SKM-1 (cell line): ENCODE results near the gene NFATC3.

ENCODE experiments used
- DNase-seq: peaks from one replicate; lab custom pipeline; 2025; ENCODE audit not compliant: unreplicated experiment; lab: John Stamatoyannopoulos, UW

NFATC3 gene

GRCh38 chr16:68179855-68180254 lies 94.7 kb downstream of the NFATC3 start:
- no peak for DNase-seq

GRCh38 chr16:68183046-68183445 lies 97.9 kb downstream of the NFATC3 start:
- DNase-seq, result no peak

- DNase-seq, result no peak
These were observed 101.7 kb downstream of the NFATC3 start for GRCh38 chr16:68186877-68187276.

DNA sequence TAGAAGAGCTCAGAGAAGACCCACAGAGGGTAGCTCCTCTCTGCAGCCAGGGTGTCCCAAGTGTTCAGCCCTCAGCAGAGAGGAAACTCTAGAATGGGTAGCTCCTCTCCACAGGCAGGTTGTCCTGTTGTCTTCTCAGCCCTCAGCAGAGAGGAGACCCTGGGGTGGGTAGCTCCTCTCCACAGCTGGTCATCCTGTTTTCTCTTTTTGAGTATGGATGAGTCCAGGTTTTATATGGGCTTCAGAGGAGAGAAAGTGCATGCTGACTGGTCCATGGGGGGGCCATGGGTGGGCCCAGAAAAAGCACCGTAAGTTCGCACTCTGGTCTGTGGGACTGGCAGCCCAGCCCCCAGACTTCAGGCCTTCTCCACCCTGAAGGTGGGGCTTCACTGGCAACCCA lies 102.3 kb downstream of the NFATC3 start:
- no peak for DNase-seq

DNA sequence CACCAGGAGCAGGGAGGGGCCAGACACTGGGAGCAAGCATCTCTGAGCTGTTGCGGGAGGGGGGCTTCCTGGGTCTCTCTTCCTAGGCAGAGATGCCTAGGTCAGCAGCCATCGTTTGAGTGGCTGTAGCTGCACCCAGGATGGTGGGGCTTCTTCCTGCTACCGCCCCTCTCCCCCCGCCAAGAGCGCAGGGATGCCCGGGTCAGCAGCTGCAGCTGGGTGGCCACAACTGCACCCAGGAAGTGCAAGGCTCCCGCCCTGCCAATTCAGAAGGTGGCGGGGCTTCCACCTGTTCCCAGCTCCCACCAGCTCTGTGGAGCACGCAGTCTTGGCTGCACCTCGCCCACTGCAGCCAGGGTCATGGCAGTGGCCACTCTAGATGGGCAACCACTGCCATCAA lies 103.0 kb downstream of the NFATC3 start:
- DNase-seq, result no peak

GRCh38 chr16:68190081-68190480 lies 104.9 kb downstream of the NFATC3 start:
- DNase-seq, result no peak

DNA sequence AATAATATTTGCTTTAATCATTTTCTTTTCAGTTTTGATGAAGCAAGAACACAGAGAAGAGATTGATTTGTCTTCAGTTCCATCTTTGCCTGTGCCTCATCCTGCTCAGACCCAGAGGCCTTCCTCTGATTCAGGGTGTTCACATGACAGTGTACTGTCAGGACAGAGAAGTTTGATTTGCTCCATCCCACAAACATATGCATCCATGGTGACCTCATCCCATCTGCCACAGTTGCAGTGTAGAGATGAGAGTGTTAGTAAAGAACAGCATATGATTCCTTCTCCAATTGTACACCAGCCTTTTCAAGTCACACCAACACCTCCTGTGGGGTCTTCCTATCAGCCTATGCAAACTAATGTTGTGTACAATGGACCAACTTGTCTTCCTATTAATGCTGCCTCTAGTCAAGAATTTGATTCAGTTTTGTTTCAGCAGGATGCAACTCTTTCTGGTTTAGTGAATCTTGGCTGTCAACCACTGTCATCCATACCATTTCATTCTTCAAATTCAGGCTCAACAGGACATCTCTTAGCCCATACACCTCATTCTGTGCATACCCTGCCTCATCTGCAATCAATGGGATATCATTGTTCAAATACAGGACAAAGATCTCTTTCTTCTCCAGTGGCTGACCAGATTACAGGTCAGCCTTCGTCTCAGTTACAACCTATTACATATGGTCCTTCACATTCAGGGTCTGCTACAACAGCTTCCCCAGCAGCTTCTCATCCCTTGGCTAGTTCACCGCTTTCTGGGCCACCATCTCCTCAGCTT lies 105.8 kb downstream of the NFATC3 start:
- no peak for DNase-seq

GRCh38 chr16:68194251-68194650 lies 109.1 kb downstream of the NFATC3 start:
- no peak for DNase-seq

- DNase-seq, result no peak
These were observed 112.1 kb downstream of the NFATC3 start for GRCh38 chr16:68197250-68197649.

- no peak for DNase-seq
These were observed 115.1 kb downstream of the NFATC3 start for GRCh38 chr16:68200088-68200783.

DNA sequence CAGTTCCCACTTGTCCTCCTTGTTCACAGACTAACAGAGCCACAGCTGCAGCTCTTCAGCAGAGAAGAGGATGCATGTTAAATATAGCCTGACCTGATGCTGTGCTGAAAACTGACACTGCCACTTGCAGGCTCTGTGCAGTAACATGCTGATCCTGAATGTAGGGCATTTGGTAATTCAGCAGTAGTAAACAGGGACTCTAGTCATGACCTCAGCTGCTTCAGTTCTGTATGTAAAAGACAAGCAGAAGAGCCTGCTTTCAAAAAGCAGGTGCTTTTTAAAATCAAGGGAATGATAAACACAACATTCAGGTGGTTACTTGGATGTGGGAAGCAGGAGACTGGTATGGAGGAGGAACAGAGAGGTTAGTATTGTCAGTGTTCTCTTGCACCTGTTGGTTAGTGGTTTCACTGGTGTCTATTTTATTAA lies 116.9 kb downstream of the NFATC3 start:
- DNase-seq, result no peak

DNA sequence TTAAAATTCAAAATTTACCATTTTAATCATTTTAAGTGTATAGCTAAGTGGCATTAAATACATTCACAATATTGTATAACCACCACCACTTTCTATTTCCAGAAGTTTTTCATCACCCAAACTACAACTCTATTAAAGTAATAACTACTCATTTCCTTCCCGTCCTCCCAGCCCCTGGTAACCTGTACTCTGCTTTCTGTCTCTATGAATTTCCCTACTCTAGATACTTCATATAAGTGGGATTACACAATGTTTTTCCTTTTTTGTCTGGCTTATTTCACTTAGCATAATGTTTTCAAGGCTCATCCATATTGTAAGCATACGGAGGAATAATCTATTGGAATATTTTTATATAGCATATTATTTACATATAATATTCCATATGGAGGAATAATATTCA lies 121.1 kb downstream of the NFATC3 start:
- no peak for DNase-seq

GRCh38 chr16:68214726-68215125 lies 129.6 kb downstream of the NFATC3 start:
- DNase-seq, result no peak

DNA sequence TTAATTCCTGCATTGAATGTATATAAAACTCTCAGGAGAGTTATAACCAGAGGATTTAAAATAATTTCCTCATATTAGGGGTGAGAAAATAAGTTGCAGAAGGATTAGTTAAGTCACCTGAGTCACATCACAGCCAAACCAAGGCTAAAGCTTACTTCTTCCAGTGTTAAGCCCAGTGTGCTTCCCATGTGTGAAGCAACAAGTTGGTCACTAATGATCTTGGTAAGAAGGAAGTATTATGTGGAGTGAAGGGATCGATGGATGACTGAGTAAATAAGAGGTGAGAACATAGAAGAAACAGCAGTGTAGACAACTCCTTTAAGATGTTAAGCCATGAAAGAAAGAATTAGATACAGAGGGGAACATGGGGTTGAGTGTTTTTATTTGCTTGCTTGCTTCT lies 130.1 kb downstream of the NFATC3 start:
- no peak for DNase-seq

DNA sequence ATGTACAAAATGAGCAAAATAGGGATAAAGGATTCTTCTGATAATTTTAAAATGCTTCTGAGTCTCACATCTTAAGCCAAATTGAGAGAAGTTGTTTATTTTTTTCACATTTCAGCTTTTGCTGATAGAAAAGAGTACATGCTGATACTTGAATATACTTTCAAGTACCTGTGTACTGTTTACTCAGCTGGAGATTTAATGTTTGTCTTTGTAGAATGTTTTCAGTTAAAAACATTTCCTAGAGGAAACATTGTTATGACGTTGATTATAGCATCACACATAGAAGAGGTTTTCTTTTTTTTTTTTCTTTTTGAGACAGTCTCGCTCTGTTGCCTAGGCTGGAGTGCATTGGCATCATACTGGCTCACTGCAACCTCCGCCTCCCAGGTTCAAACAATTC lies 131.1 kb downstream of the NFATC3 start:
- DNase-seq, result no peak

- DNase-seq, result no peak
These were observed 132.3 kb downstream of the NFATC3 start for GRCh38 chr16:68217506-68217905.

DNA sequence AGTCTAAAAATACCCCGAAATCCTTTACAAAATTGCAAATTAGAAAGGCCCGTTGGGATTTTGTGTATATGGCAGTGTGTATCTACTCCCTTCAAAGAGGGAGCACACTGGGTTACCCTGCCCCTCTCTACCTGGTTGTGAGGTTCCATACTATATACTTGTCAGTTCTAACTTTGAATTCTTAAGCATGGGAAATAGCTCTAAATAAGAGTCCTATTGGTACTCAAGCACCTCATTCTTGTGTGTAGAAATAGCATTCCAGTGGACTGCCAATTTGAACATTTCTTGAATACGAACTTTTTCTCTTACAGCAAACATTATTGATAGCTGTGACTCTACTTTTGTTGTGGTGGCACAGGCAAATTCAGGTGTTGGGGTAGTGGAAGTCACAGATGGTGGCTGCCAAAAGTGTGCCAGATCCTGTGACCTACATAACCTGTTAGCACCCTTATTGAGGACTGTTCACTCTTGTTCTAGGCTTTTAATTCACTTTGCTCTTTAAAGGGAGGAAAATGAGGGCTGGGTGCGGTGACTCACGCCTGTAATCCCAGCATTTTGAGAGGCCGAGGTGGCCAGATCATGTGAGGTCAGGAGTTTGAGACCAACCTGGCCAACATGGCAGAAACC lies 134.7 kb downstream of the NFATC3 start:
- DNase-seq, result no peak

GRCh38 chr16:68223072-68223471 lies 137.9 kb downstream of the NFATC3 start:
- DNase-seq, result no peak

- DNase-seq, result no peak
These were observed 140.9 kb downstream of the NFATC3 start for GRCh38 chr16:68226116-68226515.

DNA sequence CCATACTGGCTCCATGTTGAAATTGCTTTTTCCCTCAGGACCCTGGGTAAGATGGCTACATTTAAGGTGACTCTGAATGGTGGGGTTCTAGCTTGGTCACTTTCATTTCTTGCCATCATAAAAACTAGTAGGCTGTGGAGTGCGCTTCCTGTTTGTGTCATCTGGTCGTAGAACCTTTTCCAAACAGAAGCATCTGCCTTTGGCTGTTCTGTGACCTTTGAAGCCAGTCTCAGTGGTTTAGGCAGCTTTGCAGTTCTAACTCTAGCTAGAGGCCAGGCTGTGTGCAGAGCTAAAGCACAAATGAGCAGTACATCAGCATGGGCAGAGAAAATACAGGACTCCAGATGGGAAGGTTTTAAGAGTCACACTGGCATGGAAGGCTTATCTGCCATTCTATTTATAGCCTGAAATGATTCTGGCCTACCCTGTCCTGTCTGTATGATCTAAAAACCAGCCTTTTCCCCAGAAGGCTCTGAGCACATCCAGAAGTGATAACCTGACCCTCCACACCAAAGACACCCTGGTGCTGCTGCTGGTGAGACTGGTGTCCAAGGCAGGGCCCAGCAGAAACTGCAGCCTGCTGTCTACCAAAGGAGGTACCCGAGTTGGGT lies 142.1 kb downstream of the NFATC3 start:
- no peak for DNase-seq

GRCh38 chr16:68227850-68228553 lies 142.8 kb downstream of the NFATC3 start:
- no peak for DNase-seq
